HG03442 (cell line): ENCODE data around the gene AKAP12.
"Not testable (repeated sequence)": the region's sequence is repeated elsewhere in the genome, so short reads cannot be mapped to it uniquely, and the experiment has no call there.

Source experiments
- ATAC-seq: cut with Tn5 transposase; IDR thresholded peaks from one replicate; pipeline ENCODE4 v1.9.1; 2021; ENCODE audit warnings: mild to moderate bottlenecking, moderate library complexity; ENCODE audit not compliant: unreplicated experiment

AKAP12 gene

GRCh38 chr6:151307501-151307900 is 67.7 kb downstream of the AKAP12 start:
- ATAC-seq = no peak

GRCh38 chr6:151309619-151310018 is 69.9 kb downstream of the AKAP12 start:
- no peak for ATAC-seq

- ATAC-seq = no peak
Observed at GRCh38 chr6:151310279-151310678, 70.5 kb downstream of the AKAP12 start.

GRCh38 chr6:151310852-151311767 is 71.3 kb downstream of the AKAP12 start:
- no peak for ATAC-seq

- ATAC-seq = no peak
Observed at GRCh38 chr6:151313066-151313491, 73.3 kb downstream of the AKAP12 start.

GRCh38 chr6:151315661-151316060 is 75.9 kb downstream of the AKAP12 start:
- ATAC-seq = not testable (repeated sequence)

- ATAC-seq = no peak
Observed at GRCh38 chr6:151317103-151317994, 77.6 kb downstream of the AKAP12 start.

GRCh38 chr6:151317995-151318365 is 78.2 kb downstream of the AKAP12 start:
- no peak for ATAC-seq

- no peak for ATAC-seq
Observed at GRCh38 chr6:151320140-151320539, 80.4 kb downstream of the AKAP12 start.

- ATAC-seq = no peak
Observed at GRCh38 chr6:151321438-151321837, 81.7 kb downstream of the AKAP12 start.

- ATAC-seq = no peak
Observed at GRCh38 chr6:151322570-151322969, 82.8 kb downstream of the AKAP12 start.

- ATAC-seq = no peak
Observed at GRCh38 chr6:151323791-151324487, 84.2 kb downstream of the AKAP12 start.

GRCh38 chr6:151324488-151324825 is 84.7 kb downstream of the AKAP12 start:
- ATAC-seq = no peak

GRCh38 chr6:151325075-151326050 is 85.6 kb downstream of the AKAP12 start:
- no peak for ATAC-seq

GRCh38 chr6:151326116-151326825 is 86.5 kb downstream of the AKAP12 start:
- ATAC-seq = no peak

- ATAC-seq = no peak
Observed at GRCh38 chr6:151327101-151327500, 87.3 kb downstream of the AKAP12 start.

GRCh38 chr6:151330130-151330696 is 90.4 kb downstream of the AKAP12 start:
- no peak for ATAC-seq

- no peak for ATAC-seq
Observed at GRCh38 chr6:151335930-151336329, 96.2 kb downstream of the AKAP12 start.

GRCh38 chr6:151338651-151339200 is 99.0 kb downstream of the AKAP12 start:
- ATAC-seq = no peak
